HG02852 (cell line): Measurements from ENCODE around the gene CLPX.
"Not testable (repeated sequence)": the region's sequence is repeated elsewhere in the genome, so short reads cannot be mapped to it uniquely, and the experiment has no call there.

Experiments used
- ATAC-seq: cut with Tn5 transposase; IDR thresholded peaks from one replicate; pipeline ENCODE4 v1.9.1; 2021; ENCODE audit warnings: mild to moderate bottlenecking, moderate library complexity; ENCODE audit not compliant: unreplicated experiment

Gene CLPX

GRCh38 chr15:65207280-65207840, 22.2 kb upstream of the CLPX start:
- no peak for ATAC-seq

- ATAC-seq = no peak
Measured at GRCh38 chr15:65206750-65207149, 21.6 kb upstream of the CLPX start.

- ATAC-seq = no peak
Measured at GRCh38 chr15:65204931-65205660, 20.0 kb upstream of the CLPX start.

DNA sequence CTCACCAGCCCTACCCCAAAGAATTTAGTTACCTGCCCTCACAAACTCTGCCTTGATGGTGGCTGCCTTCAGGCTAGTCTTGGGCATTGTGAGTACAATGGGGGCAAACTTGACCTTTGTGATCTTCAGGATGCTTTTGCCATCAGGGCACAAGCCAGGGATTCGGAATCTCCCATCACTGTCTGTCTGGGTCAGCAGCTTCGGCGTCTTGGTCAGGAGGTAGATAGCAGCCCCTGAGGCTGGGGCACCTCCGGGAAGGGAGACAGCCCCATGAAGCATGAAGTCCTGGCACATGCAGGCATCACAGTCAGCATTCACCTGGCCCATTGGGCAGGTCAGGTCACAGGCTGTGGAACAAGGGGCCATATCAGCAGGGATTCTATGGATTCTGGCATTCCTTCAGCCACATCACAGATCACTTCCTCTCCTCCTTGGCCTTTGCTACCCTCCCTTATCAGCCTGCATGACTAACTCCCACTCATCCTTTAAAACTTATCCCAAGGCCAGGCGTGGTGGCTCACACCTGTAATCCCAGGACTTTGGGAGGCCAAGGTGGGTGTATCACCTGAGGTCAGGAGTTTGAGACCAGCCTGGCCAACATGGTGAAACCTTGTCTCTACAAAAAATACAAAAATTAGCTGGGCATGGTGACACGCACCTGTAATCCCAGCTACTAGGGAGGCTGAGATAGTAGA, 19.2 kb upstream of the CLPX start:
- no peak for ATAC-seq

DNA sequence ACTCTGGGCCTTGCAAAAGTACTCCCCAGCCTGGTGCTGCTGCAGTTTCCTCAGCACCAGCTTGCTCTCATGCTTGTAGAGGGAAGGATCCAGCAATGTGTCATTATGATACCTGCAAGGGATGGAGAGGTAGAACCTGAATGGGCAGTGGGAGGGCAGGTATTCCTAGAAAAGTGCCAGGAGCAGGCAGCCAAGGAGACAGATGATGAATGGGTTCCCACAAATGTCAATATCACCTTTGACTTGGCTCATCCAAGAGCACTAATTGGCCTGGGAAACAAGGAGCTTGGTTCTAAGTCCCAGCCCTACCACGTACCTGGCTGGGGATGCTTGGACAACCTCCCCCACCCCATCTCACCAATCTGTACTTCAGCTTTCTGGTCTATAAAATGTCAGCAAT, 16.8 kb upstream of the CLPX start:
- ATAC-seq = no peak

GRCh38 chr15:65198571-65198970, 13.4 kb upstream of the CLPX start:
- ATAC-seq = no peak

- no peak for ATAC-seq
Measured at GRCh38 chr15:65197337-65197645, 12.1 kb upstream of the CLPX start.

- ATAC-seq = no peak
Measured at GRCh38 chr15:65196637-65197336, 11.6 kb upstream of the CLPX start.

DNA sequence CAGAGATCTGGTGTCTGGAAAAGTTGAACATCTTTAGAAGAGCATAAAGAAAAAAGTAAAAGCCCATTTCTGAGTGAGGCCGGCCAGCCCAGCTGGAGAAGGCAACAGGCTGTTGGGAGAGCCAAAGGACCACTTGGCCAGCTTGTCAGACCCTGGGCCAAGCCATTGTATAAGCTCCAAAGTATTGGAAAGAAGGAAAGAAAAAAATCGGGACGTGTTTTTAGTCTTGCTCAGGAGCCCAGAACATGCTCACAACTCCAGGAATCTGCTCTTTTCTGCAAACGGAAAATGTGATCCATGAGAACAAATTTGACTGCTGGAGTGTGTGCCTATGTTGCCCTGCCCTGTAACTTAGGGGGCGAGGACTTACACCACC, 10.4 kb upstream of the CLPX start:
- ATAC-seq = no peak

- ATAC-seq = no peak
Measured at GRCh38 chr15:65194826-65195547, 9.8 kb upstream of the CLPX start.

DNA sequence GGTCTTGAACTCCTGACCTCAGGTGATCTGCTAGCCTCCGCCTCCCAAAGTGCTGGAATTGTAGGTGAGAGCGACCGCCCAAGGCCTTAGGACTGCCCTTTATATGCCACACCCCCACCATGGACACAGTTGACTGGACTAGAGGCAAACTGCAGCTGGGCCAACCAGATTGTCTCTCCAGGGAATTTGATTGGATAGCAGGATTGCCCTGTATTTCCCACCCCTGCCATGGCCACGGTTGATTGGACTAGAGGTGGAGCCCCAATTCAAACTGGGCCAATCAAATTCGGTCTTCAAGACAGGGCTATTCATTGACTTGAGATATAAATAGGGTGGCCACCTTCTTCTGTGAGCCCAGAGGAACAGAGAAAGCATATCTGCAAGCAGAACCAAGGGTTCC, 6.9 kb upstream of the CLPX start:
- no peak for ATAC-seq

GRCh38 chr15:65189102-65189740, 4.1 kb upstream of the CLPX start:
- no peak for ATAC-seq

DNA sequence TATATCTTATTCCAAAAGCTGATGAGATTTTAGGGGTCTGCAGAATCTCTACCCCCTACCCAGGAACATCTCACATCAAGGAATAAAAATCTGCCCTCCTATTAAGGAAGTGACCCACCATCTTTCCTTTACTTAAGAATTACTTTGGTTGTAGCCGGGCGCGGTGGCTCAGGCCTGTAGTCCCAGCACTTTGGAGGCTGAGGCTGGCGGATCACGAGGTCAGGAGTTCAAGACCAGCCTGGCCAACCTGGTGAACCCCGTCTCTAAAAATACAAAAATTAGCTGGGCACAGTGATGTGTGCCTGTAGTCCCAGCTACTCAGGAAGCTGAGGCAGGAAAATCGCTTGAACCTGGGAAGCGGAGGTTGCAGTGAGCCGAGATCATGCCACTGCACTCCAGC, 3.3 kb upstream of the CLPX start:
- not testable (repeated sequence) for ATAC-seq

DNA sequence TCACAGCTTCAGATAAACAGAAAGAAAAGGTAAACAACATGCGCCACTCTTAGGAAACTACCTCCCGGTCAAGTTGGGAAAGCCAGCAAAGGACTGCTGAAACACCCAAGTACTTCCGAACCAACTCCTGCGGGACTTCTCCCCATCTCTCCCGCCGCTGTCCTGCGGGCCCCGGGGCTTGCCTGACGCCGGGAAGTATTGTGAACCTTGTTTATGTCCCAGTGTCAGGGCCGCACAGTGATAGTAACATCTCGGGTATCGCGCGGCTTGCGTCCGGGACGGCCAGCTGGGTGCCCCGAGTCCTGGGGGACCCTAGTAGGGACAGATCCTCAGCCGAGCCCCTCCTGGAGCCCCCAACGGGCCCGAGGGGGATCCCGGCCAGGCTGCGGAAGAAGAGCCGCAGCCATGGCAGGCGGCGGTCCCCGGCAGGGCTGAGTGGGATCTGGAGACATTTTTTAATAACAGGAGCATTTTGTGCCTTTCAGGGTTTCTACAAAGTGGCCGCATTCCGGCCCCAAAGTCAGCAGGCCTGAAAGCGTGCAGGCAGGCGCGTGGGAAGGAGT, 756 bp downstream of the CLPX start:
- peak; percentile 15 for ATAC-seq

DNA sequence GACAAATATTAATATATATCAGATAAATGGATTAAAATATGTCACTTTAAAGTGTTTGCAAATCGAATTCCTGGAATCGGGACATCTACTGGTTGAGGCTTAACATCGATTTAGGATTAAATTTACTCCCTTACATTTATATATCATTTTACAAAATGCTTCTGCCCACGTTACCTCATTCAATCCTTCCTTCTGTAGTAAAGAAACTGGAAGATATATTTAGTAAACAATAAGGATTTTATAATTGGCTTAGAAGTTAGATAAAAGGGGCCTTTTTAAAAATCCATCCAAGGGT, 1.3 kb downstream of the CLPX start:
- ATAC-seq = no peak

- no peak for ATAC-seq
Measured at GRCh38 chr15:65182538-65182937, 2.6 kb downstream of the CLPX start.

DNA sequence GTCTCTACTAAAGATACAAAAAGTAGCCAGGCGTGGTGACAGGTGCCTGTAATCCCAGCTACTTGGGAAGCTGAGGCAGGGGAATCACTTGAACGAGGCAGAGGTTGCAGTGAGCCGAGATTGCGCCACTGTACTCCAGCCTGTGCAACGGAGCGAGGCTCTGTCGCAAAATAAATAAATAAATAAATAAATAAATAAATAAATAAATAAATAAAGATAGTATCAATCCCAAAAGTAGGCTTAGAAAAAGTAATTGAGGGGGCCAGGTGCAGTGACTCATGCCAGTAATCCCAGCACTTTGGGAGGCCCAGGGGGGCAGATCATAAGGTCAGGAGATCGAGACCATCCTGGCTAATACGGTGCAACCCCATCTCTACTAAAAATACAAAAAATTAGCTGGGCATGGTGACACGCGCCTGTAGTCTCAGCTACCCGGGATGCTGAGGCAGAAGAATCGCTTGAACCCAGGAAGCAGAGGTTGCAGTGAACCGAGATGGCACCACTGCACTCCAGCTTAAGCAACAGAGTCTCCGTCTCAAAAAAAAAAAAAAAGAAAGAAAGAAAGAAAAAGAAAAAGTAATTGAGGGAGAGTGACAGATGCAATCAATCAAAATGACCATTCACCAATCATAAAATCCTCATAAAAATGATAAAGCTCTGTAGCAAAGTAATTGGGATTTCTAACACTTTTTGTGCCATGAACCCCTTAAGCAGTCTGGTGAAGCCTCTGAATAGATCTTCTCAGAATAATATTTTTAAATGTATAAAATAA, 3.4 kb downstream of the CLPX start:
- not testable (repeated sequence) for ATAC-seq

- no peak for ATAC-seq
Measured at GRCh38 chr15:65180167-65180566, 5.0 kb downstream of the CLPX start.

- no peak for ATAC-seq
Measured at GRCh38 chr15:65177901-65178300, 7.2 kb downstream of the CLPX start.

- ATAC-seq = no peak
Measured at GRCh38 chr15:65176056-65176455, 9.1 kb downstream of the CLPX start.
